HG02759 (cell line): ENCODE data around the gene FGFBP1.
"Not testable (repeated sequence)": the region's sequence is repeated elsewhere in the genome, so short reads cannot be mapped to it uniquely, and the experiment has no call there.

ENCODE experiments used
- ATAC-seq: cut with Tn5 transposase; IDR thresholded peaks from one replicate; pipeline ENCODE4 v1.9.1; 2021; ENCODE audit warnings: mild to moderate bottlenecking, moderate library complexity; ENCODE audit not compliant: unreplicated experiment

FGFBP1 gene

GRCh38 chr4:15947684-15948083, 9.1 kb upstream of the FGFBP1 start:
- ATAC-seq = no peak

GRCh38 chr4:15945516-15945915, 7.0 kb upstream of the FGFBP1 start:
- ATAC-seq = no peak

- ATAC-seq = no peak
Measured at GRCh38 chr4:15944895-15945294, 6.4 kb upstream of the FGFBP1 start.

DNA sequence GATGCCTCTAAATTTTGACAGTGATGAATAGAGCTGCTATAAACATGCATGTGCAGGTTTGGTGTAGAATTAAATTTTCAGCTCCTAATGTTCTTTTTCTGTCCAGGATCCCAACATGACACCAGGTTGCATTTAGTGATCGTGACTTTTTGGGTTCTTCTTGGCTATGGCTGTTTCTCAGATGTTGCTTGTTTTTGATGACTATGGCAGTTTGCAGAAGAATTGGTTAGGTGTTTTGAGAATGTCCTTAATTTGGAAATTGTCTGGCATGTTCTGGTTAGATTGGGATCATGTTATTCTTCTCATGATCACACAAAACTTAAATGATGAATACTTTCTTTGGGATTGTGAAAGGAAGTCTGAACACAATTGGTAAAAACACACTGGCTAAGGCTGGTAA, 3.7 kb upstream of the FGFBP1 start:
- ATAC-seq = no peak

GRCh38 chr4:15938182-15938581, 358 bp downstream of the FGFBP1 start:
- ATAC-seq = no peak

GRCh38 chr4:15936495-15936894, 2.0 kb downstream of the FGFBP1 start:
- ATAC-seq = no peak

- no peak for ATAC-seq
Measured at GRCh38 chr4:15935504-15936402, 2.8 kb downstream of the FGFBP1 start.

DNA sequence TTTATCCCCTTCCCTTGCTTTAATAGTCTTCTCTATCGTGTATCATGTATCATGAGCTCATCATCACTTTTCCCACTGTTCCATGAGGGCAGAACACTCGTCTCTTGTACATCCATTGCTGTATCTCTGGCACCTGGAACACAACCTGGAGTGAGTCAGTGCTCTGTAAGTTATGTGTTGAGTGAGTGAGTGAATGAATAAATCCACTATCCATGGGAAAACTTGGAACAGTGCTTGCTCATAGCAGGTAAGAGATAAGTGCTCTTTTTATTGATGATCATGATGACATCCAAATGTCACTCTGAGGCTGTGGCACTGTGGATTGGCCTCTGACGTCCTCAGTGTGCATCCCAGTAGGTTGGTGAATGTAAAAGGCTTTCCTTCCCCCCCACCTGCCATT, 4.3 kb downstream of the FGFBP1 start:
- no peak for ATAC-seq

- ATAC-seq = no peak
Measured at GRCh38 chr4:15931451-15932210, 6.9 kb downstream of the FGFBP1 start.

DNA sequence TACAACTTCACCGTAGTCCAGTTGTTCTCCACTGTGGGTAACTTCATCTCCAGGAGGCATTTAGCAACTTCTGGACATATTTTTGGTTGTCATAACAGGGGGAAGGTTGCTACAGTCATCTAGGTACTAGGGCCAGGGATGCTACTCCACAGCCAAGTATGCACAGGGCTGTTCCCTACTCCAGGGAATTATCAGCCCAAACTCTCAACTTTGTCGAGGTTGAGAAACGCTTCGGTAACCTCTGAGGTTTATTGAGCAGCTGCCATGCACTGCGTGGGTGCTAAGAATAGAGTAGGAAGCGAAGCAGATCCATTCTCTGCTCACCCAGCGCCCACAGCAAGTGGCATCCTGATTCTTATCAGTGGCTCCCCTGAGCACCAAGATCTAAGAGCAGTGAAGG, 8.2 kb downstream of the FGFBP1 start:
- ATAC-seq = peak; percentile 65

DNA sequence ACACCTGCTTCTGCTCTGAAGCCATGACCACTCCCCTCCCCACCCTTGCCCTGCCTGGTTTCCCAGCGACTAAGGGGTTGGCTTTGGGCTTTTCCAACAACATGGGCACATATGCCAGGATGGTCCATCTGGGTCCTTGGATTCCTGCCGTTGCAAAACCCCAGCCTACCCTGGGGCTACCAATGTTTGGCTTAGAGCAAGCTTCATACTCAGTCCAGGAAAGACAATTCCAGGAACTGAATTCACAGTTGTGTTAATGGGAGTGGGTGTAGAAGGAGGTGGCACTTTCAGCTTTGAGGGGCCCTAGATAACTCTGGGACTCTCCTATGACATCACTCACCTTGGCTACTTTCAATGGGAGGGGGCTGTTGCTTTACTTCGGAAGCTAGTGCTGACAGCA, 9.0 kb downstream of the FGFBP1 start:
- no peak for ATAC-seq

GRCh38 chr4:15928883-15929282, 9.7 kb downstream of the FGFBP1 start:
- ATAC-seq = no peak

DNA sequence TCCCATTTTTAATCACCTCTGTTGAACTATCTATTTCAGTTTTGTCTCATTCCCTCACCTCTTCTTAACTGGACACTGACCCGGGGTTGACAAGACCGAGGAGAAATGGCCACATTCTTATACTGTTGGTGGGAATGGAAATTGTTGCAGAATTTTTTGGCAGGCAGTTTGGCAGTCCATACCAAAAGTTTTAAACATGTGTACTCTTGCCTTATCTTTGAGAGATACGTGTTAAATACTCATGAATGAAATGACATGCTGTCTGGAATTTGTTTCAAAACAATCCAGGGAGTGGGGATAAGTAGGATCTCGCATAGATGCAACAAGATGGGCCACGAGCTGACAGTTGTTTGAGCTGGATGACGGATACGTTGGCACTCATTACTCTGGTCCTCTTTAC, 12.1 kb downstream of the FGFBP1 start:
- no peak for ATAC-seq

- ATAC-seq = no peak
Measured at GRCh38 chr4:15925830-15926229, 12.7 kb downstream of the FGFBP1 start.

DNA sequence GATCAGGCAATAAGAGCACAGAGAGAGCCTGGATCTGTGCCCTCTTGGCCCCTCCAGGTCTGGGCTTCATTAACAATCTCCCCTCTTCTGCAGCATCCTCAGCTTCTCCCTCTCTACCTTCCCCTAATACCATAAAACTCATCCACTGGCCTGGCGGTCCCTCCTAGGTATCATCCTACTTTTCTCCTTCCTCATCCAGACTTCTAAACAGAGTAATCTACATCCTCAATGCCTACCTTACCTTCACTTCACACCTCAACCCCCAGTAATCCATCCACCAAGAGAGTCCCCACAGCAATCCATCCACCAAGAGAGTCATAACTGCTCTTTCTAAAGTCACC, 17.0 kb downstream of the FGFBP1 start:
- ATAC-seq = no peak

GRCh38 chr4:15920723-15921591, 17.6 kb downstream of the FGFBP1 start:
- no peak for ATAC-seq

DNA sequence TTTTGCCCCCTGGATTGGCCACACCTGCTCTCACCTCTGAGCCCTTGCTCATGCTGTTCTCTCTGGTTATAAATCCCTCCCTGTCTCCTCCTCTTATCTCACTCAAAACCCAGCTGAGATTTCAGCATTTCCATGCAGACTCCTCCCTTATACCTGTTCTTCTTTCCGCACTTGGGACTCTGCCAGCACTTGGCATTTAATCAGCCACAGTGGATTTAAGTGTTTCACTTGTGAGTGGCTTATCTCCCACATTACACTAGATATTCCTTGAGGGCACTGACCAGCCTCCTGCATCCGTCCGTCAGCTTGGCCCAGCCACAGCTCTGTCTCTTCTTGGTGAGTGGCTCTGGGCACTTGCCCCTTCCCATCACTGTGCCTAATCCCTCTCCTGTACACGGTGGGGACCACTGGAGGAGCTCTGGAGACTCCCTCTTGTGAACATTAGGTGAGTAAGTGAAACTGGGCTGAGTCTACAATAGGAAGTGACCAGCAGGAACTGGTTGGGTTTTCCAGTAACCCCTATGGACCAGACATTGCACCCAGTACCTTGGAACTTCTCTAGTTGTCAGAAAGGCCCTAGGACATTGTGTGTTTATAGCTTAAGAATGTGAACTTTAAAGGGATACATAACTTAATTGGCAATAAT, 19.9 kb downstream of the FGFBP1 start:
- no peak for ATAC-seq

DNA sequence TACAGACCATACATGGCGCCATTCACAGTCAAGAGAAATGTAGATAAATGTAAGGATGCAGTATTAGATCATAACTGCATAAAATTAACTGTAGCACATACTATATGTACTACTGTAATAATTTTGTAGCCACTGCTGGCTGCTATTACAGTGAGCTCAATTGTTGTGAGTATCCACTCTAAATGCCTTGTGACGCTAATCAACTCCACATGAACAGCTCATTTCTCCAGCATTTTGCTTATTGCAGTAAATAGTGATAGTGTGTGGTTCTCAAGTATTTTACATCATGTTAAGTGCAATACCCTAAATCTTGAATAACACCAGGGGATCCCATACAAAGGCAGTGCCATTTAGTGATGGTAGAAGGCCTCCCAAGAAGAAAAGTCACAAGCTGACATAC, 21.2 kb downstream of the FGFBP1 start:
- ATAC-seq = no peak

DNA sequence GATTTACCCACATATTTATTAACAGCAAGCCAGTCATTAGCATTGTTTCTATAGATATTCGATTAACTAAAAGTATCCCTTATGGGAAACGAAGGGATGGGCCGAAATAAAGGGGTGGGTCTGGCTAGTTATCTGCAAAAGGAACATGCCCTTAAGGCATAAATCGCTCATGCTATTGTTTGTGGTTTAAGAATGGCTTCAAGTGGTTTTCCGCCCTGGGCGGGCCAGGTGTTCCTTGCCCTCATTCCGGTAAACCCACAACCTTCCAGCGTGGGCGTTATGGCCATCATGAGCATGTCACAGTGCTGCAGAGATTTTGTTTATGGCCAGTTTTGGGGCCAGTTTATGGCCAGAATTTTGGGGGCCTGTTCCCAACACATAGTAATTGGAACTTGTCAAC, 22.2 kb downstream of the FGFBP1 start:
- not testable (repeated sequence) for ATAC-seq

DNA sequence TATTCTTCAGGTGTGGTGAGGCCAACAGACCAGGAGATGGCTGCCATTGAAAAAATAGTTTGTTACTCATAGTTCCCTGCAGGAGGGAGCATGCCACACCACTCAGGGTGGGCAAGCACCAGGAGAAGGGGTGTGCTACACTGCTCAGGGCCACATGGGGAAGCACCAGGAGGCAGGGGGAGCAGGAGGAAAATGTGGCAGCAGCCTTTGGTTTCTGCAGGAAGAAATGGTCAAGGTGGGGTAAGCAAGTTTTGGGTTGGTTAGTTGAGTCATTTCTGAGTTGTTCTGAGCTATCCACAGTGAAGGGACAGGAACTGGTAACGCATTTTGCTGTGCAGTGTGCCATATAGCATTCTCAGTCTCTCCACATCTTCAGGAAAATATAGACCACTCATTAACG, 23.8 kb downstream of the FGFBP1 start:
- no peak for ATAC-seq

GRCh38 chr4:15914291-15914690, 24.2 kb downstream of the FGFBP1 start:
- no peak for ATAC-seq
